ENCODE measurements around the gene MOBP.
"Not testable (repeated sequence)": the region's sequence is repeated elsewhere in the genome, so short reads cannot be mapped to it uniquely, and the experiment has no call there.

MOBP gene

GRCh38 chr3:39453872-39454271 is 13.6 kb upstream of the MOBP start:
- not testable (repeated sequence) for DNase-seq

GRCh38 chr3:39454591-39455217 is 12.8 kb upstream of the MOBP start:
- no peak for DNase-seq

GRCh38 chr3:39456159-39456558 is 11.3 kb upstream of the MOBP start:
- no peak for DNase-seq

GRCh38 chr3:39457361-39457760 is 10.1 kb upstream of the MOBP start:
- no peak for DNase-seq

DNA sequence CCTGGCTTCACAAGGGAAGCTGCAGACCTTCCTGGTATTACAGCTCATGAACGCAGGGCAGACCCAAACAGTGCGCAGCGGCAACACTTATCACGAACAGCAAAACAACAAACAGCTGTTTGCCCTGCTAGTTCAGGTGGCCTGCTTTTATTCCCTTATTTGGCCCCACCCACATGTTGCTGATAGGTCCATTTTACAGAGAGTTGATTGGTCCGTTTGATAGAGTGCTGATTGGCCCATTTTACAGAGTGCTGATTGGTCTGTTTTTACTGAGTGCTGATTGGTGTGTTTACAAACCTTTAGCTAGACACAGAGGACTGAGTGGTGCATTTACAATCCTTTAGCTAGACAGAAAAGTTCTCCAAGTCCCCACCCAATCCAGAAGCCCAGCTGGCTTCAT is 8.9 kb upstream of the MOBP start:
- DNase-seq = not testable (repeated sequence)

DNA sequence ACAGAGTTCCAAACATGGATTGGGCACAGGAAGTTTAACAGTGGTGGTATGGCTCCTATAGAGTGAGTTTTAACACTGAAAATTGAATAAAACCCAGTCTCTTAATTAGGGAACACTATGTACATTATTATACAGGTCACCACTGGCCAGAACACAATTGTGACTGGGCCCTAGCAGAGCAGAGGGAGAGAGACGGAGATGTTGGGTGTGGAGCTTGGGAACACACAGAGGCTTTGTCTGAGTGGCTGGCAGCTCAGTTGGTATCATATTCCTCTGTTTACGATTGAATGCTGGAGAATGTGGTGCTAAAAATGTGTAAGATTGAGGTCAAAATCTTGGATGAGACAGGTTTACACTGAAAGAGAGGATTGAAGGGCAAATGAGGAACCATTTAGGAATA is 6.8 kb upstream of the MOBP start:
- no peak for DNase-seq

DNA sequence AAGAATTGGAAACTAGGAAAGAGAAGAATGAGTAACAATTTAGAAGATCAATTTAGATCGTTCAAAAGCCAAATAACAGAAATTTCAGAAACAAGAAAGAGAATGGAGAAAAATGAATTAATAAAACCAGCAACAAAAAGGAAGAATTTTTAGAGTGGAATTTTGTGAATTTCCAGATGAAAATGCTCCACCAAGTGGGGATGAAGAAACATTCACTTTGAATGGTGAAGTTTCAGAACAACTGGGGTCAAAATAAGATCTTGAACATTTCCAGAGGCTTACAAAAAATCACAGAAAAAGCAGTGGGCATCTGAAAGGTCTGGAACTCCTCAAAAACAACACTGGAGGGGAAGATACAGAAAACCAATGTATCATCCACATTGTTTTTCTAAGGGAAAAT is 4.2 kb upstream of the MOBP start:
- no peak for DNase-seq

- DNase-seq = no peak
Measured at GRCh38 chr3:39466988-39467387, 492 bp upstream of the MOBP start.

- DNase-seq = no peak
Measured at GRCh38 chr3:39468108-39468436, 592 bp downstream of the MOBP start.

GRCh38 chr3:39469258-39469657 is 1.8 kb downstream of the MOBP start:
- DNase-seq = no peak

DNA sequence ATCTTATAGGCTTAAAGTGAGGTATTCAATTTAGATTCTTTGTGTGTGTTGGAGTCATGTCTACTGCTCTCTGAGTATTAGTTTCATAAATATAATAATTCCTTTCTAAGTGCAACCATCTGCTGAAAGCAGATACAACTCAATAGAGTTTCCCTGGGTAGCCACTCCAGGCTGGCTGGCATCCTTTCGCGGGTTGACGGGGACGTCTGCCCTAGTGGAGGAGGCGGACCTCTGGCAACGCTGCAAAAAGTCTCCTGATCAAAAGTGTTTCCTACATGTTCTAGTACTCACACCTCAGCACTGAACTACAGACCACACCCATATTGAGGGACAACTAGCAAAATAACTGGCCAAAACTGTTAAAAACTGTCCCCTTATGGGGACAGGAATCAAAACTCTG is 2.5 kb downstream of the MOBP start:
- DNase-seq = no peak

GRCh38 chr3:39471652-39472051 is 4.2 kb downstream of the MOBP start:
- DNase-seq = no peak

DNA sequence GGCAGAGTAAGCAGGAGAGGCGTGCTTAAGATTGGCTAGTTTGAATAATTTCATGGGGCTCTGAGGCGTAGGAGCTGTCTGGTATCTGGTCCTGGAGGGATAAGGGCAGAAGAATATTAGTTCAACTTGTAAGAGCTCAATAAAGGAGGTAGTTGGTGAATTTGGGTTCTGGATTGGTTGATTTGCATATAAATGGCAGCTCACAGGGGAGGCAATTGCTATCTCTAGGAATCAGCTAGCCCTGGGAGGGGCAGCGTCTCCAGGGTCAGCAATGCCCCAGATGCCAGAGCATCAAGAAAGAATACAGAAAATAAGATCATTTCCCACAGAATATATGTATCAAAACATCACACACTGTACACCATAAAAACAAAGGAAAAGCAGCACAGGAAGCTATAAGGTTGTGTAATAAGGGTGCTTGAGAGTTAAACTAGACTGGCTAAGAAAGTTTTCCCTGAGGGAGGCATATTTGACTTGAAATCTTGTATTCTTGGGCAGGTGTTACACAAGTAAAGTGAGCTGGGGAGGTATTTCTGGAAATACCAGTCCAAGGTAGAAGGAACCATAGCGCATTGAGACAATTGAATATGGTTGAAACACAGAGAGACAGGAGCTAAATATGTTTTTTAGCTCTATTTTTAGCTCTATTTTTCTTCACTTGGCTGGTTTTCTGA is 6.1 kb downstream of the MOBP start:
- no peak for DNase-seq

DNA sequence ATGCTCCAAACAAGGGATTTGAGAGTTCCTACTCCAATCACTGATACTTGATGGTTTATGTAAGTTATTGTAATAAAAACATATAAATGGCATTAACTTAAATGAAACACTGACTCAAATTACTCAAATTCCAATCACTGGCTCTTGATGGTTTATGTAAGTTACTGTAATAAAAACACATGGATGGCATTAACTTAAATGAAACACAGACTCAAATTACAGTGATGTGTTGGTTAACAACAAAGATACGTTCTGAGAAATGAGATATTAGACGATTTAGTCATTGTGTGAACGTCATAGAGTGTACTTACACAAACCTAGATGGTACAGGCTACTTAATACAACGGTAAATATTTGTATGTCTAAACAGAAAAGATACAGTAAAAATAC is 6.6 kb downstream of the MOBP start:
- DNase-seq = no peak

- no peak for DNase-seq
Measured at GRCh38 chr3:39476783-39477182, 9.3 kb downstream of the MOBP start.

DNA sequence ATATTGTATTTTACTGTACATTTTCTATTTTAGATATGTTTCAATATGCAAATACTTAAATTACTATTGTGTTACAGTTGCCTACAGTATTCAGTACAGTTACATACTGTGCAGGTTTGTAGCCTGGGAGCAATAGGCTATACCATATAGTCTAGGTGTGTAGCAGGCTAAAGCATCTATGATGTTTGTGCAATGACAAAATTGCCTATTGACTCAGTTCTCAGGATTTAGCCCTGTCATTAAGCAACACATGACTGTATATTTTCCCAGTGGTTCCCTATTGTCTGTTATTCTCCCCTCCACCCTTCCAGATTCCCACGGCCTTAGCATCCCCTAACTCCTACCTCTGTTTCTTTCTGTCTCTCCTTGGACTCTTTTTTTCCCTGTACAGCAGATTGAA is 10.7 kb downstream of the MOBP start:
- DNase-seq = no peak

DNA sequence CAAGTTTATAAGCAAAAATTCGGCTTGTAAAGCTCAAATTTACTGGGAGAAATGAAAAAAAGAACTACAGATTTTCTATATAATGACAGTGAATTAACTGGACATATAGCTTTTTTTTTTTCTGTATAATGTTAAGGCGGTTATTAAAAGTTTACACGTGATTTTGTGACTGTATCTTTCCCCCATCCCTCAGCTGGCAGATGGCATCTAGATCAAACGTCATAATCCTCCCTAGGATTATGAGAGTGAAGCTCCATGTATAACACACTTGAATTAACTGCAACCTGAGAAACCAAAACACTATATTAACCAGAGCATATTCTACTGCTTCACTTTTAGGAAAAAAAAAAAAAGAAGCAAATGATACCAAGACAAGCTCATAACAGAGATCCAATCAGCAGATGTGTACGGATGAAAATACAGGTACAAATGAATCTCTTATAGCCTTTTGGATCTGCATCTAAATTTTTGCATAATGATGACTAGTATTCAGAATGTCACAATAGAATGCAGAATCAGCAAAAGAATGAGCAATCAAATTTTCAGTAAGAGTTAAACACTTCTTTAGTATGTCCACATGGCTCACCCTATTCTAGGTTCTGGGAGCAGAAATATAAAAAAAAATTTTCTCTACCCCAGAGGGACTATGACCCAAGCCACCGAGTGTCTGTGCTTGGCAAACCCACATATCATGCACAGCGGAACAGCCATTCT is 12.4 kb downstream of the MOBP start:
- no peak for DNase-seq

GRCh38 chr3:39485547-39485946 is 18.1 kb downstream of the MOBP start:
- no peak for DNase-seq

DNA sequence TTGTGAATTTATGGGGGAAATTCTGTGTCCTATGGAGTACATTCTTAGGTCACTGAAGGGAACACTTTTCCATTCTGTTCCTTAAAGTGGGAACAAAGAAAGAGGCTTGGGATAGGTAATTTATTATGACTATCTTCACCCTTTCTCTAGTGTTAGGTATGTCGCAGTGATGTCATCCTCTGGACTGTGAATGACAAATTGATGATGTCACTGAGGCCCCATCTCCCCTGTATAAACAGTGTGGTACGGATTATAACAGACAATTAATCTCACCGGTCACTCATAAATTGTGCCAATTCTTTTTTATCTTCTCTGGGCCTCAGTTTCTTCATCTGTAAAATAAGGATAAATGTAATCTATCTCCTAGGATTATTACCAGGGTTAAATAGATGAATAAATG is 23.5 kb downstream of the MOBP start:
- no peak for DNase-seq

- no peak for DNase-seq
Measured at GRCh38 chr3:39491733-39492350, 24.4 kb downstream of the MOBP start.

DNA sequence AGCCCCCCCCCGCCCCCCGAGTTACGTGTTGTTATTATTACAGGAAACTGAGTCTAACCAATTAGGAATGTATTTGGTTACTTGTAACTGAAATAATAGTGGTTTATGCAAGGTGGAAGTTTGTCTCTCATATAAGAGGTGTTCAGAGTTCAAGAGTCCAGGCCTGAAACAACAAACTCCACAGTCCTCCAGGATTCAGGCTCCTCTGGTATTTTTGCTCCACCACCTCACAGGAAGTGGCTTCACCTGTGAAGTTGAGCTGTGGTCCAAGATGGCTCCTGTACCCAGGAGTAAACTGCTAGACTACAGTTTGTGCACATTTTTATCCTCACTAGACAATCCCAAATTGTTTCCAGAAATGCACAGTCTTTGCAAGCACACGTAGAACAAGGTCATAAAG is 27.3 kb downstream of the MOBP start:
- DNase-seq = no peak

DNA sequence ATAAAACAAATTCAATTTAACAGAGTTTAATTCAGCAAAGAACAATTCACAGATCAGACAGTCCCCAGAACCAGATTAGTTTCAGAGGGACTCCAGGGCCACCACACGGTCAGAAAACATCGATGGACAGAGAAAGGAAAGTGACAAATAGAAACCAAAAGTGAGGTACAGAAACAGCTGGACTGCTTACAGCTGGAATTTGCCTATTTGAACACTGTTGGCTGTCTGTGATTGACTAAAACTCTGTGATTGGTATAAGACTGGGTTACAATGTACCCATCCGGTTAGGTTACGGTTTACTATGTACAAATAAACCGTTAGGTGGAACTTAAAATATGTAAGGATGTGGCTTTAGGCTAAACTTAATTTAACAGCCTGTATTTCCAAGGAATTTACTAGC is 30.3 kb downstream of the MOBP start:
- no peak for DNase-seq

GRCh38 chr3:39499651-39500273 is 32.3 kb downstream of the MOBP start:
- no peak for DNase-seq

- DNase-seq = no peak
Measured at GRCh38 chr3:39501059-39501458, 33.6 kb downstream of the MOBP start.
